HL-60 (cell line): ENCODE measurements around the gene SOX10.

Source experiments
- TF ChIP-seq, protein P1 (sequence below): IDR thresholded peaks from one replicate; pipeline ENCODE4 v1.5.1; 2011; ENCODE audit warnings: low read length, control low read depth, inconsistent platforms; ENCODE audit not compliant: insufficient read depth
- TF ChIP-seq, protein P2 (sequence below): IDR thresholded peaks from 2 replicates; pipeline ENCODE4 v1.6.1; 2012; ENCODE audit warnings: low read depth; ENCODE audit not compliant: insufficient replicate concordance

DNA sequence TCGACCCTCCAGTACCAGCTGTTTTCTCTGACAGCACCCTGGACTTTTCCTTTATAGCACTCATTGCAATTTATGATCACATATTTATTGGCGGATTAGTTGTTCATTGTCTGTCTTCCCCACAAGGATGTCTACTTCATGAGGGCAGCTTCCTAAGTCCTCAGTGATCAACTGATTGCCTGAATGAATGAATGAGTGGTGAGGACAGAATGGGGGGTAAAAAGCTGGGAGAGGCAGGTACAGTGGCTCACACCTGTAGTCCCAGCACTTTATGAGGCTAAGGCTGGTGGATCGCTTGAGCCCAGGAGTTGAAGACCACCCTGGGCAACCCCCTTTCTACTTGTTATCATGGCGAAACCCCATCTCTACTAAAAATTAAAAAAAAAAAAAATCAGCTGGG, 11.1 kb upstream of the SOX10 start:
- TF ChIP-seq, protein P1, sequence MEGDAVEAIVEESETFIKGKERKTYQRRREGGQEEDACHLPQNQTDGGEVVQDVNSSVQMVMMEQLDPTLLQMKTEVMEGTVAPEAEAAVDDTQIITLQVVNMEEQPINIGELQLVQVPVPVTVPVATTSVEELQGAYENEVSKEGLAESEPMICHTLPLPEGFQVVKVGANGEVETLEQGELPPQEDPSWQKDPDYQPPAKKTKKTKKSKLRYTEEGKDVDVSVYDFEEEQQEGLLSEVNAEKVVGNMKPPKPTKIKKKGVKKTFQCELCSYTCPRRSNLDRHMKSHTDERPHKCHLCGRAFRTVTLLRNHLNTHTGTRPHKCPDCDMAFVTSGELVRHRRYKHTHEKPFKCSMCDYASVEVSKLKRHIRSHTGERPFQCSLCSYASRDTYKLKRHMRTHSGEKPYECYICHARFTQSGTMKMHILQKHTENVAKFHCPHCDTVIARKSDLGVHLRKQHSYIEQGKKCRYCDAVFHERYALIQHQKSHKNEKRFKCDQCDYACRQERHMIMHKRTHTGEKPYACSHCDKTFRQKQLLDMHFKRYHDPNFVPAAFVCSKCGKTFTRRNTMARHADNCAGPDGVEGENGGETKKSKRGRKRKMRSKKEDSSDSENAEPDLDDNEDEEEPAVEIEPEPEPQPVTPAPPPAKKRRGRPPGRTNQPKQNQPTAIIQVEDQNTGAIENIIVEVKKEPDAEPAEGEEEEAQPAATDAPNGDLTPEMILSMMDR: no peak
- TF ChIP-seq, protein P2, sequence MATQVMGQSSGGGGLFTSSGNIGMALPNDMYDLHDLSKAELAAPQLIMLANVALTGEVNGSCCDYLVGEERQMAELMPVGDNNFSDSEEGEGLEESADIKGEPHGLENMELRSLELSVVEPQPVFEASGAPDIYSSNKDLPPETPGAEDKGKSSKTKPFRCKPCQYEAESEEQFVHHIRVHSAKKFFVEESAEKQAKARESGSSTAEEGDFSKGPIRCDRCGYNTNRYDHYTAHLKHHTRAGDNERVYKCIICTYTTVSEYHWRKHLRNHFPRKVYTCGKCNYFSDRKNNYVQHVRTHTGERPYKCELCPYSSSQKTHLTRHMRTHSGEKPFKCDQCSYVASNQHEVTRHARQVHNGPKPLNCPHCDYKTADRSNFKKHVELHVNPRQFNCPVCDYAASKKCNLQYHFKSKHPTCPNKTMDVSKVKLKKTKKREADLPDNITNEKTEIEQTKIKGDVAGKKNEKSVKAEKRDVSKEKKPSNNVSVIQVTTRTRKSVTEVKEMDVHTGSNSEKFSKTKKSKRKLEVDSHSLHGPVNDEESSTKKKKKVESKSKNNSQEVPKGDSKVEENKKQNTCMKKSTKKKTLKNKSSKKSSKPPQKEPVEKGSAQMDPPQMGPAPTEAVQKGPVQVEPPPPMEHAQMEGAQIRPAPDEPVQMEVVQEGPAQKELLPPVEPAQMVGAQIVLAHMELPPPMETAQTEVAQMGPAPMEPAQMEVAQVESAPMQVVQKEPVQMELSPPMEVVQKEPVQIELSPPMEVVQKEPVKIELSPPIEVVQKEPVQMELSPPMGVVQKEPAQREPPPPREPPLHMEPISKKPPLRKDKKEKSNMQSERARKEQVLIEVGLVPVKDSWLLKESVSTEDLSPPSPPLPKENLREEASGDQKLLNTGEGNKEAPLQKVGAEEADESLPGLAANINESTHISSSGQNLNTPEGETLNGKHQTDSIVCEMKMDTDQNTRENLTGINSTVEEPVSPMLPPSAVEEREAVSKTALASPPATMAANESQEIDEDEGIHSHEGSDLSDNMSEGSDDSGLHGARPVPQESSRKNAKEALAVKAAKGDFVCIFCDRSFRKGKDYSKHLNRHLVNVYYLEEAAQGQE: no peak
